Hepatic stellate cell (primary cell): ENCODE data around the gene SSNA1.
A peak's percentile ranks its signal among the peaks of the same experiment; 100 is the strongest.

Source experiments
- DNase-seq: peaks from one replicate; pipeline ENCODE4 v3.0.0; 2011; ENCODE audit warnings: low spot score

Gene SSNA1

DNA sequence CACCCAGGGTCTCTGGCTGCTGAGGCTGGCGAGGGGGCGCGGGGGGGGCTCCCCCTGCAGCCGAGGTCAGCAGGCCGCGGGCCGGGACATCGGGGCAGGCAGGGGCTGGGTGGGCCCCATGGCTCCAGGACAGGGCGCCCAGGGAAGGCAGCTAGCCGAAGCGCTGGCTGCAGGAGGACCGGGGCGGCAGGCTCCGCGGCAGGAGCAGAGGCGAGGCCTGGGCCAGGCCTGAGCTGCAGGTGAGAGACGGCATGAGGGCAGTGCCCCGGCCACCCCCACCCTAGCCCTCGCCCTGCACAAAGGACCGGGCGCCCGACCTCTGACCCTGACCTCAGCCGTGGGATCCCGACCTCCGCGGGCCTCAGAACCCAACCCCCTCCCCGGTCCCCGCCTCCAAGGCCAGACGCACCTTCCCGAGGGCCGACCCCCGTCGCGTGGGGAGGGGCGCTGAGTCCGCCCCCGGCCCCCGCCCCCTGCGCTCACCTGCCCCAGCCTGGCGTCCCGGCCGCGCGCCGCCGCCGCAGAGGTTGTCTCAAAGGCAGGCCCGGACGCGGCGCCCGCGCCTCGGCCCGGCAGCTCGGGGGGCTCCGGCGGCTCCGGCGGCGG lies 33.1 kb downstream of the SSNA1 start:
- DNase-seq, result no peak

GRCh38 chr9:137222190-137223077 lies 34.0 kb downstream of the SSNA1 start, which contains the start of gene RNF208:
RNF208 (minus strand) TSS chr9:137222240; CDS start chr9:137221212, 1,028 bp downstream.
- DNase-seq, result no peak

- peak; percentile 99 for DNase-seq
These were observed 34.8 kb downstream of the SSNA1 start for GRCh38 chr9:137223078-137223970.

GRCh38 chr9:137224830-137225694 lies 36.6 kb downstream of the SSNA1 start, which contains the start of gene CYSRT1:
CYSRT1 (plus strand) TSS chr9:137225174; CDS start chr9:137225622, 448 bp downstream.
- DNase-seq, result no peak

DNA sequence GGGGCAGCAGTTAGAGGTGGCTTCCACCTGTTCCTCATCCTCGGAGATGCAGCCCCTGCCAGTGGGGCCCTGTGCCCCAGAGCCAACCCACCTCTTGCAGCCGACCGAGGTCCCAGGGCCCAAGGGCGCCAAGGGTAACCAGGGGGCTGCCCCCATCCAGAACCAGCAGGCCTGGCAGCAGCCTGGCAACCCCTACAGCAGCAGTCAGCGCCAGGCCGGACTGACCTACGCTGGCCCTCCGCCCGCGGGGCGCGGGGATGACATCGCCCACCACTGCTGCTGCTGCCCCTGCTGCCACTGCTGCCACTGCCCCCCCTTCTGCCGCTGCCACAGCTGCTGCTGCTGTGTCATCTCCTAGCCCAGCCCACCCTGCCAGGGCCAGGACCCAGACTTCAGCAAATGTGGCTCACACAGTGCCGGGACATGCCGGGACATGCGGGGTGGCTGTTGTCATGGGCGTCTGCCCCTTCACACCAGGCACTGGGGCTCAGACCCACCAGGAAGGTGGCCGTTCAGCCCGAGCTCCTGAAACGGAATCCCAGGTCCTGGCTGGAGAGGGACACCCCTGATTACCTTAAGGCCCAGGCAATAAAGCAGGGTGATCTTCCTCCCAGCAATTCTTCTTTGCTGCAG lies 37.3 kb downstream of the SSNA1 start:
- no peak for DNase-seq

DNA sequence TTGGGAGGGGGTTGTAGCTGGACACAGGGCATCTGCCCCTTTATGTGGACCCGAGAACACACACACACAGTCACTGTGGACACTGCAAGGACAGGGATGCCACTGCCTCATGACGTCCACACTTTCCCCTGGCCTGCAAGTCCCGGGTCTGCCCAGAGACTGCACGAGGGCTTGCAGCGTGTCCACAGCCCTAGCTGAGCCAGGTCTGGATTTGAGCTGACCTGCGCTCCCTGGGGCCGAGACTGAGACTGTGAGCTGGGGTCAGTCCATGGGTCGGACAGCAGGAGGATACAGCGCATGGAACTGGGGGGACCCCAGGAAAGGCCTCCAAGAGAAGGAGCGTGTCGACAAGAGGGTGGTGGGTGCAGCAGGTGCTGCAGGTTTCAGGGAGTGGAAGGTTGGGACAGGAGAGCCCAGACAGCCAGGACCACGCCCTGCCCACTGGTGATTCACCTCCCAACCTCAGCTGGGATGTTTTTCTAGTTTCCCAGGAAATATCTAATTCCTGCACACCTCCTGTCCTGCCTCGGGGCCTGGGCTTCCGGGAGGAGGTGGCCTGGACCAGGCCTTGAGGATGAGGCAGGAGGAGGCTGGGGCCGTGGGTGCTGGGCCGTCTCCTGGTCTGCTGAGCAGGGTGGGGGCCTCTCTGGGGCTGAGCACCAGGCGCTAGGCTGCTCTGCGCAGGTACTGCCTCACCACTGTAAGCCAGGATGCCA lies 38.0 kb downstream of the SSNA1 start:
- no peak for DNase-seq

DNA sequence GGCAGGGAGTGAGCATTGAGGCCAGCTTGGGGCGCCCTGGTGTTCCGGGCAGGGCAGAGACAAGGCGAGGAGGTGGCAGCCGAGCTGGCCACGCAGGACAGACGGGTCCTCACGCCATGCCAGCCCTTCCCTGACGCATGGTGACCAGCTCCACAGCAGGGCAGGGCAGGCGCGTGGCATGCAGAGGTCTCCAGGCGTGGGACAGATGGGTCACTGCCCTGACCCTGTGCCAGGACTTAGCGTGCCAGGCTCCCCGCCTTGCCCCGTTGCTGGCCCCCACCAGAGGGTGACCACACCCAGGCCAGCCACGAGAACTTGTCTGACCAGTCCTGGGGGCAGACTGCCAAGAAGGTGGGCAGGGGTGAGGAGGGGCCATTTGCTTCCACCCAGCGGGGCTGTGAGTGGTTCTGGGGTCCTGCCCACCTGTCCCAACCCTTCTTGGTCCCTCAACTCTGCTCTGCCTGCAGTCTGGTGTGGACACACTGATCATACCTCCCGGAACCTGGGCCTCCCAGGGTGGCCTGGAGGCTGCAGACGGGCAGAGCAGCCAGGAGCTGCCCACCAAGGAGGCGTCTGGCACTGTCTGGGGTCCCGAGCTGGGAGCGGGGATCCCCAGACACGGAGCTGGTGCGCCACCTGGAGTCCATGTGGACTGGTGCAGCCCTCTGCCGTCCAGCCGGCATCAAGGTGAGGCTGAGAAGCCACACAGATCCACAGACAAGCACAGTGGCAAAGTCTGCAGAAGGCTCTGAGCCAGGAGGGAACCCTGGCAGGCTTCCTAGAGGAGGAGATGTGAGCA lies 38.8 kb downstream of the SSNA1 start, which contains the start of gene RNF224:
Gene RNF224, plus strand, starts transcription at position 449 of the 799 bp plus-strand sequence. CDS start 834 bp downstream, outside the sequence.
- peak; percentile 86 for DNase-seq

- no peak for DNase-seq
These were observed 39.5 kb downstream of the SSNA1 start for GRCh38 chr9:137227853-137228505.

- no peak for DNase-seq
These were observed 40.1 kb downstream of the SSNA1 start for GRCh38 chr9:137228506-137228967.

DNA sequence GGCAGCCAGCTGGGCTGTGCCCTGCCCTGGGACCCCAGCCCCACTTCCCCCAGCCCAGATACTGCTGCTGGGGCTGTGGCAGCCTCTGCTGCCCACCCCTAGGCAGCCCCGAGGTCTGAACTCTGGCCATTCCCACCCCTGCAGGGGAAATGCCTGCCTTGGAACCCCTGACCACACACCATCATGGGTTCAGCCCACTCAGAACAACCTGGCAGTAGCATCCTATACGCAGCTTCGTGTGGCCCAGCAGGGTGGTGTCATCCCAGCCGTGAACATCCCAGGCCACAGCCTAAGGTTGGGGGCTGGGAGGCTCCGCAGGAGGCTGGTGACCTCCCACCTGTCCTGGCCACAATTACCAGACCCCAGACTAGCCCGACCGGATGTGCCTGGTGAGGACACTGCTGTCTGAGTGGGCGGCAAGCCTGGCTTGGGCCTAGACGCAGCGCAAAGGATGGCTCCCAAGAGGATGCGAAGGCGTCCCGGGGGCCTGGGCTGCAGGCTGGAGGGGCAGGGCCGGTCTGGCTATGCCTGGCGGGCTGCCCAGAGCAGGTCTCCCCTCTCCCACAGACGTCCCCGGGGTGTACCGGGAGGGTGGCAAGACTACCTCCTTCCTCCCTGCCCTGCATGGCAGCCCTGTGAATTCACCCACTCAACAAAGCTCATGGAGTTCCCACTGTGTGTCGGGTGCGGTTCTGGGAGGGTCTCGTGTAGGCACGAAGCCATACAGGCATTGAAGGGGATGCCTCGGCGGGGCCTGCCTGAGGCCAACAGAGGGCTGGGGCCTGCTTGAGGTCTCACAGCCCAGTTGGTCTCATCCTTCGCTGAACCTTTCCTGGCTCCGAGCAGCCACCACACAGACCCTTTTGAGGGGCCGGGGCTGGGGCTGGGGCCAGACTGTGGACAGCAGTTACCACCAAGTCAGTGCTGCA lies 40.8 kb downstream of the SSNA1 start:
- DNase-seq, result no peak

DNA sequence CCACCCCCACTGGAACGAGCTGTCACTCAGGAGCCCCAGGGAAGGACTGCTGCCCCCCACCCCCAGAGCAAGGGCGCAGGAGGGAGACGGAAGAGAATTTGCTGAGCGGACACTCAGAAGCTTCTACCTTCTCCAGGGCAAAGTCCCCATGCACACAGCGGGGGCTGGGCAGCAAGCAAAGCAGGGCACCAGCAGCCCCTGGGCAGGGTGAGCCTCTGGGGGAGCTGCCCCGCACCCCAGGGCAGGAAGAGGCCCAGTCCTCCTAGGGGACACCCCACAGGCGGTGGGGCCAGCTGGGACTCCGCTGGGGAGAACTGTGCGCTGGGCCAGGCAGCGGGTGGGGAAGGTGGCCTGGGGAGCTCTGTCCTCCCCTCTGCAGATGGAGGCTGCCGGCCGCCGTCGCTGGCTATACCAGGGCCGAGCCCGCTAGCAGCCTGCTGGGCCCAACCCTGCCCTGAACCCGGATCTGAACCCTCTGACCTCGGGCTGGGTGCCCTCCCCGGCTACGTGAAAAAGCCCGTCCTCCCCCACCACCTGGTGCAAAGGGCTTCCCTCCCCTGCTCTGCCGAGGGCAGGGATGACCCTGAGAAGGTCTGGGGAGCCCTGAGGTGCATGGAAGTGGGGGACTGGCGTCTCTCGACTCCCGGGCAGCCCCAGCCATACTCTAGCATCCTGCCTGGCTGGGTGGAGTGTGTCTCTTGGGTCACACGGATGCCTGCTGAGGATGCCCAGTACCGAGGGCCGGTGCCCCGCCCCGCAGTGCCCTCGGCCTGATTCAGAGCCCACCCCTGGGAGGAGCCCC lies 41.6 kb downstream of the SSNA1 start:
- no peak for DNase-seq

DNA sequence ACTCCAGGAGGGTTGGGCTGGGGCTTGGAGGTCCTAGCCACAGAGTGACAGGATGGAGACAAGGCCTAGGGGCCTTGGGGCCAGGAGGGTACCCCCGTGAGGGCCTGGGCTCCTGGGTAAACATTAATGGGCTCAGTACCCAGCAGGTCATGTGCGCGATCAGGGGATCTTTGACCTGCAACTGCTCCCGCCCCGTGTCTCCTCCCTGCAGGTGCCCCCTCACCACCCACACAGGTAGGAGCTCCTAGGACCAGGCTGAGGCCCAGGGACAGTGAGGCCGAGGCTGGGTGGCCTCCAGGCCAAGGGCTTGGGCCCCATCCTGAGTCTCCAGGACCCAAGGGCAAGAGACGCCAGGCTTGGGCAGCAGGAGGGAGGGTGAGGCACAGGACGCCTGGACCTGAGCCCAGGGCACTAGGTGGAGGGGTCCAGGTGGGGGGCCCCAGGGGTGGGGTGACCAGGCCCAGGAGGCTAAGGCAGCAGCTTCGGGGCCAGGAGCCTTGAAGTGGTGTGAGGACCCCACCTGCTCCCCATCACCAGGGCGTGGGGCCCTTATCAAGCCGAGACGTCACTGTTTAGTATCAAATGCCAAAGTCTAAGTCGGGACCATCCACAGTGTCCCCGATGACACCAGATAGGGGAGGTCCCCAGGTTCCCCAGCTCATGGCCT lies 42.4 kb downstream of the SSNA1 start, which contains the start of gene SLC34A3:
Gene SLC34A3, plus strand, starts transcription at position 197 of the 667 bp plus-strand sequence. CDS start 802 bp downstream, outside the sequence.
- DNase-seq, result no peak

DNA sequence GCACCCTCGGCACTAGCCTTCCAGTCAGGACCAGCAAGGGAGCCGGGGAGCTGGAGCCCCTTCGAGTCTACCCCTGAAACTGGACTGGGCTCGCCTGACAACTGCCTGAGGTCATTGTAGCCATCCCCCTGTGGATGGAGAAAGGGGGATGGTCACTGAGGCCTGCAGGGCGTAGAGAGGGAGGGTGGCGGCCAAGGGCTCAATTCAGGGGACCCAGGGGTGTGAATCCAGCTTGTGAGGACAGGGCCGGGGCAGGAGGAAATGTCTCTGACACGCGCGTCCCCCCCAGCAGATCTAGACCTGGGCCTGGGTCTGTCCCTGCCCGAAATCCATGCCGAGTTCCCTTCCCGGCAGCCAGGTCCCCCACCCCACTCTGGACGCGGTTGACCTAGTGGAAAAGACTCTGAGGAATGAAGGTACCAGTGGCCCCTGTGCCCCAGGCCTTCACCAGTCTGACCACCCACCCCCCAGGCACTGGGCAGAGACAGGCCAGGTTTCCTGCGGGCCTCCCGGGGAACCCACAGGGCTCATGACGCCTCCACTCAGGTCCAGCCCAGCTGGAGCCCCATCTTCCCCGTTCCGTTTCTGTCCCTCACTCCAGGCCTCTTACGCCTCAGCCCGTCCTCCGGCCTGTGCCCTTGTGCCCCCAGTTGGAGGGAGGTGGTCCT lies 43.0 kb downstream of the SSNA1 start:
- DNase-seq, result no peak

DNA sequence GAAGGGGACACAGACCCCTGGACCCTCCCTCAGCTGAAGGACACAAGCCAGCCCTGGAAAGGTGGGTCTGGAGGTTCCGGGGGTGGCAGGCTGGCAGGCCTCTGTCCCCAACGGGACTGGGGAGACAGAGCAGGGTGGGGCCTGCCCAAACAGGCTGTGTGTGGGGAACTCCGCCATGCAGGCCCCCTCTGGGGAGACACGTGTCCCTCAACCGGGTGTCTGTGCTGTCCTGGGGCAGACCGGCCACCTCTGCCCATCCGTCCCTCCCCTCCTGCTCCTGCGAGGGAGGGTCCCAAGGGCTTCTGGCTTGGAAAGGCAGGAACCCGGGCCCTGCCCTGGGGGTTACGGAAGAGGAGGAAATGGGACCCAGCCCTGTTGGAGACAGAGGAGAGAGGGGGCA lies 43.6 kb downstream of the SSNA1 start:
- no peak for DNase-seq

- DNase-seq, result no peak
These were observed 44.0 kb downstream of the SSNA1 start for GRCh38 chr9:137232510-137232909.
